ENCODE data around the gene NAA16.
"Not testable (repeated sequence)": the region's sequence is repeated elsewhere in the genome, so short reads cannot be mapped to it uniquely, and the experiment has no call there.

Gene NAA16

GRCh38 chr13:41411522-41411921 lies 100.5 kb downstream of the NAA16 start:
- no peak for DNase-seq

DNA sequence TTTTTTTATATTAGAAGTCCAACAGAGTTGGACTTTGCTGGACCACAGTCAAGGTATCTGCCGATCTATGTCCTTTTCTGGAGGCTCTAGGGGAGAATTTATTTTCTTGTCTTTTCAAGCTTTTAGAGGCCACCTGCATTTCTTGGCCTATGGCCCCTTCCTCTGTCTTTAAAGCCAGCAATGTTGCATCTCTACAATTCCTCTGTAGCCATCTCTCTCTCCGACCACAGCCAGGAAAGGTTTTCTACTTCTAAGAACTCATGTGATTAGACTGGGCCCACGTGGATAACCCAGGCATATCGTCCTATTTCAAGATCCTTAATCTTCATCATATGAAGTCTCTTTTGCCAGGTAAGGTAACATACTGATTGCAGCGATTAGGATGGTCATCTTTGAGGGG lies 102.8 kb downstream of the NAA16 start:
- no peak for DNase-seq

DNA sequence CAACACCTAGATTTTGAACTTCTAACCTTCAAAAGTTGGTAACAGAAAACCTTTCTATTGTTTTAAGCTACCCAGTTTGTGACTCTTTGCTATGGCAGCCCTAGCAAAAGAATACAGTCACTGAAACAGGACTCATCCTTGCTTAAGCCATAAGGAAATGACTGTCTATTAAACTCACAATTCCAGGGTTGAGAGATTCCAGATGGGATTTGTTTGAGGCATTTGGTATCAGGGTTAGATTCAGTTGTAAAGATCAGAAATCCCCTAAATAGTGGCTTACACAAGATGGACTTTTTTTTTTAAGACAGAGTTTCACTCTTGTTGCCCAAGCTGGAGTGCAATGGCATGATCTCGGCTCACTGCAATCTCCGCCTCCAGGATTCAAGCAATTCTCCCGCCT lies 105.2 kb downstream of the NAA16 start:
- DNase-seq = no peak

DNA sequence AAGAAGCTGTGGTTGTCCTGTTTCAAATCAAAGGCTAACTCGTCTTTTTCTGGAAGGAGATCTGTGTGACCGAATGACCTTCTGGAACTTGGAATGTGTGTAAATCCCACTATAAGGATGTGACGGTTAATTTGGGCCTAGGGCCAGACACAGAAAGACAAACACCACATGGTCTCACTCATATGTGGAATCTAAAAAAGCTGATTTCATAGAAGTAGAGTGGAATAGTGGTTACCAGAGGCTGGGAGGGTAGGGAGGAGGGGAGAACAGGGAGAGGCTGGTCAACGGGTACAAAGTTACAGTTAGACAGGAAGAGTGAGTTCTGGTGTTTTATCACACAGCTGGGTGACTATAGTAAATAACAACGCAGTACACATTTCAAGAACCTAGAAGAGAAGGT lies 107.0 kb downstream of the NAA16 start:
- DNase-seq = no peak

DNA sequence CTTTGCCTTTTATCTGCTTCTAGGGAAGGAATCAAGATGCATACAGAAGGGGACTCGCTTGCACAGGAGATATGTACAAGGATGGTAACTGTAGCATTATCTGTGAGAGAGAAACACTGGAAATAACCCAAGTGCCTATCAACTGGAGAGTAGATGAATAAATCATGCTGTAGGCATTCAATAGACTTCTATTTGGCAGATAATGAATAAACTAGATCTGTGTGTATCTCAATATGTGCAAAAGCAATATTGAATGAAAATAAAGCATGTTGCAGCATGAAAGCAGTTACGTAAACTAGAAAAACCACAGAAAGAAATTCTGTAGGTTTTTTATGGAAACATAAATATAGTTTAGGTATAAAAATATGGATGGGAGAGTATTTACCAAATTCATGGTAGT lies 107.7 kb downstream of the NAA16 start:
- DNase-seq = no peak

DNA sequence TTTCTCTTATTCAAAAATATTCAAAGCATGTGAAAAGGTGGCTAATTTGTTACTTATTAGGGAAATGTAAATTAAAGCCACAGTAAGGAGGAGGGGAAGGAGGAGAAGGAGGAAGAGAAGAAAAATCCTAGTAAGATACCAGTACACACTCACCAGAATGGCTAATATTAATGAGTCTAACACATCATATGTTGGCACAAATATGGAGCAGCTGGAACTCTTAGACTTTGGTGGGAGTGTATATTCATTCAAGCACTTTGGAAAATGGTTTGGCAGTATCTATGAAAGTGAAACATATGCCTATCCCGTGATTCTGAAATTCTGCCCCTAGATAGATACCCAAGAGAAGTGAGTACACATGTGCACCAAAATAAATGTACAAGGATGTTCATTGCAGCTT lies 108.1 kb downstream of the NAA16 start:
- DNase-seq = no peak

- DNase-seq = no peak
Observed at GRCh38 chr13:41420146-41420545, 109.1 kb downstream of the NAA16 start.

DNA sequence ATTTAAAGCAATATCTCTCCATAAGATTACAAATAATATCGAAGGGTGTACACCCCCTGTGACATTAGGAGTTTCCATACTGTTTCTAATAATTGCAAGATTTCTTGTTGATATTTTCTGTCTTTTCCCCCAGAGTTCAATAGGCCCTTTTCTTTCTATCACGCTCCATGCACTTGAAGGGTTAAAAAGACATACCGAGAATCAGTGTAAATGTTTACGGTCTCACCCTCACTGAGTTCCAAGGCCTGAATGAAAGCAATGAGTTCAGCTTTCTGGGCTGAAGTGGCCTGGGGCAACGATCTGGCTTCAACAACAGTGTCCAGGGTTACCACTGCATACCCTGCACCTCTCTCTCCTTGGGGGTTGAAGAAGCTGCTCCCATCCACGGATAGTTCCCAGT lies 110.3 kb downstream of the NAA16 start:
- DNase-seq = not testable (repeated sequence)

DNA sequence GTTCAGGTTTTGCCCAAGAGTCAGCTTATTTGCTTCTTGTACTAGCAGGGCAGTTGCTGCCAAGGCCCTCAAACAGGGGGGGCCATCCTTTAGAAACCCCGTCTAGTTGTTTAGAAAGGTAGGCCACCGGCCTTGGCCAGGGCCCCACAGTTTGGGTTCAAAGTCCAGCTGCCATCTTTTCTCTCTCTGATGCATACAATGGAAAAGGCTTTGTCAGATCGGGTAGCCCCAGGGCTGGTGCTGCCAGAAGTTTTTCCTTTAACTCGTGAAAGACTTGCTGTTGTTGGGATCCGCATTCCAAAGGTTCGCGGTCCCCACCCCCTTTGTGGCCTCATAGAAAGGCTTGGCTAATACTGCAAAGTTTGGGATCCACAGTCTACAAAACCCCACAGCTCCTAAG lies 110.9 kb downstream of the NAA16 start:
- DNase-seq = not testable (repeated sequence)

- not testable (repeated sequence) for DNase-seq
Observed at GRCh38 chr13:41423259-41423658, 112.2 kb downstream of the NAA16 start.

GRCh38 chr13:41424675-41425074 lies 113.6 kb downstream of the NAA16 start:
- not testable (repeated sequence) for DNase-seq

GRCh38 chr13:41426047-41426446 lies 115.0 kb downstream of the NAA16 start:
- DNase-seq = no peak

Measured in NCI-H1105 (cell line).